GM12874 (cell line): Measurements from ENCODE around the gene CCL8.

ENCODE experiments used
- TF ChIP-seq, protein P1 (sequence below): IDR thresholded peaks from 2 replicates; pipeline ENCODE4 v1.5.1; 2011; ENCODE audit warnings: low read depth, mild to moderate bottlenecking, control low read depth, low read length, moderate library complexity; ENCODE audit not compliant: insufficient read depth

The CCL8 gene

DNA sequence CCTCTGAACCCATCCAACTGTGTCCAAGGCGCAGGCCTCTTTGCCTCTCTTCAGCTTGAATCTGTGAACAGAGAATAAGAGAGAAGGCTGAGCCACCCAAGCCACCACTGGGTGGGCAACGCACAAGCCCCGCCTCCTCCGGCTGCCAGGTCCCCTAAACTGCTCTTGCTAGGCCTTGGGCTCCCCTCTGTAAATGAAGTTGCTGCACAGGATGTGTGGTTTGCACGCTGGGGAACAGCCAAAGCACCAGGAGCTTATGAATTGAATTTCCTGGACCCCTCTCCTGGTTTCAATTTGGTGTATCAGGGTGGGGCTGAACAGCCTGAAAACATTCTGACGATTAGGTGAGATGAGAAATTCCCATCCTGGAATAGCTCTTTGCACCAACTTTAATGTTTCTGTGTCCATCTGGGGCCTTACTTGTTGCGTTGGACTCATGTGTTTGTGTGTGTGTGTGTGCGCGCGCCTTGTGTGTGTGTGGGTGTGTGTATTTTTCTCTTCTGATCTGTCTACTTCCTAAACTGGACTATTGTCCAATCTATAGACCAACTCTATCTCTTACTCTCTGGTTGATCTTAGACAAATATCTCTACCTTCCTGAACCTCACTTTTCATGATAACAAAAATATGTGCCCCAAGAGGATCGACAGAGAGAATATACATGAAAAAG is 41.5 kb downstream of the CCL8 start:
- TF ChIP-seq, protein P1, sequence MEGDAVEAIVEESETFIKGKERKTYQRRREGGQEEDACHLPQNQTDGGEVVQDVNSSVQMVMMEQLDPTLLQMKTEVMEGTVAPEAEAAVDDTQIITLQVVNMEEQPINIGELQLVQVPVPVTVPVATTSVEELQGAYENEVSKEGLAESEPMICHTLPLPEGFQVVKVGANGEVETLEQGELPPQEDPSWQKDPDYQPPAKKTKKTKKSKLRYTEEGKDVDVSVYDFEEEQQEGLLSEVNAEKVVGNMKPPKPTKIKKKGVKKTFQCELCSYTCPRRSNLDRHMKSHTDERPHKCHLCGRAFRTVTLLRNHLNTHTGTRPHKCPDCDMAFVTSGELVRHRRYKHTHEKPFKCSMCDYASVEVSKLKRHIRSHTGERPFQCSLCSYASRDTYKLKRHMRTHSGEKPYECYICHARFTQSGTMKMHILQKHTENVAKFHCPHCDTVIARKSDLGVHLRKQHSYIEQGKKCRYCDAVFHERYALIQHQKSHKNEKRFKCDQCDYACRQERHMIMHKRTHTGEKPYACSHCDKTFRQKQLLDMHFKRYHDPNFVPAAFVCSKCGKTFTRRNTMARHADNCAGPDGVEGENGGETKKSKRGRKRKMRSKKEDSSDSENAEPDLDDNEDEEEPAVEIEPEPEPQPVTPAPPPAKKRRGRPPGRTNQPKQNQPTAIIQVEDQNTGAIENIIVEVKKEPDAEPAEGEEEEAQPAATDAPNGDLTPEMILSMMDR = no peak

DNA sequence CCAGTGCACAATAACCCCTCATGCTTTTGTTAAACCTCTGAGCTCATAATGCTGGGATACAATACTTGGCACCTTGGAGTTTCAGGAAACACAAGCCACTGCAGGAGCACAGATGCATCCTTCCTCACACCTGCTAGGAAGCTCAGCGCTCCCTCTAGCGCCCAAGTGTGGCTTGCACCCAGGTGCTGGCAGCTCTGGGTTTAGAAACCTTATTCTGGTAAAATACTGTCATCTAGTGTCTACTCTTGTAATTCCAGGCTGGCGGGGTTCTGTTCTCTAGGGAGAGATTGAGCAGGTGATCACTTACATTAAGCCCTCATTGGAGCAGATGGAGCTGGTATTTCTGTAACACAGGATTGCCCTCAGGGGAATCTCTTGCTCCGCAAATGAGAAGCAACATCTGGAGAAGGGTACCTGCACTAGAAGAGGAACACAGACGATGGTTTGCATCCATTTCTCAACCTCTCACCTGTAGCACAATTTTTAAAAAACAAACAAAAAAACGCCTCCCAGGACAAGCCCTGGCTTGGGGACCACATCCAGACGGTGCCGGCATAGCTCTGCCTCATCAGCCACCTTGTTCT is 42.3 kb downstream of the CCL8 start:
- TF ChIP-seq, protein P1 = peak; percentile 97

DNA sequence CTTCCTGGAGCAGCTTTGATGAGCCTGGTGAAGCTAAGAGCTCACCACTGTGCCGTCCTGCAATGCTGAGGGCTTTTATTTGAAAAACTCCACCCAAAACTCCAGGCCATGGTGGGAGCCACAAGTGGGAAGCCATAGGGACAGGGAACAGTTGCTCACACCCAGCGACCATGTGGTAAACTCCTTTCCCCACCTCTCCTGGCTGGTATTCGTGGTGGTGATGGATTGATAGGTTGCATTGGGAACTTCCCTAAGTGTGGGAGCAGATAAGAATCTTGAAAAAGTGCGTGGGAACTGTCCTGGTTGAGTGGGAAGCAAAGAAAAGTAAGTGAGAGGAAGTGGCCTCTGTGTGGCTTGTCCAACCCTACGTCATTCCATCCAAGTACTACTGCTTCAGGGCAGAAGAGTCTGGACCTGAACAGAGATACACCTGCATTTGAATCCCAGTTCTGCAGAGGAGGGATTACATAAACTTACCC is 44.0 kb downstream of the CCL8 start, which contains the start of gene CCL1:
Gene CCL1 (minus strand): TSS at position 51 of the 479 bp plus-strand sequence. CDS start 72 bp downstream, outside the sequence.
- TF ChIP-seq, protein P1 = no peak

DNA sequence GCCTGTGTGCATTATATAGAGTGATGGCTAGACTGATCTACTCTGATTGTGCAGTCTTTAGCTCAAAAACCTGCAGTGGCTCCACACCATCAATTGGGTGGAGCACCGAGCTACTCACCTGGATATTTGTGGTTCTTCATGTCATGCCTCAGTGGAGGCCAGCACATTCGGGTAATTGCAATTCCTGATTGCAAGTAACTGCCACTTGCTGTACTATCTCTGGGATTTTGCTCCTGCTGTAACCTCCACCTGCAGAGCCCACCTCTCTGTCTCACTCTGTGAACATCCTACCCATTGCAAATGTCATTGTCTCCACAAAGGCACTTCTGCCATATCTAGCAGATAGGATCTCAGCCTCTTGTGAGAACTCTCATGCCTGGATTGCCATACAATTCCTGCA is 45.5 kb downstream of the CCL8 start:
- TF ChIP-seq, protein P1 = no peak

DNA sequence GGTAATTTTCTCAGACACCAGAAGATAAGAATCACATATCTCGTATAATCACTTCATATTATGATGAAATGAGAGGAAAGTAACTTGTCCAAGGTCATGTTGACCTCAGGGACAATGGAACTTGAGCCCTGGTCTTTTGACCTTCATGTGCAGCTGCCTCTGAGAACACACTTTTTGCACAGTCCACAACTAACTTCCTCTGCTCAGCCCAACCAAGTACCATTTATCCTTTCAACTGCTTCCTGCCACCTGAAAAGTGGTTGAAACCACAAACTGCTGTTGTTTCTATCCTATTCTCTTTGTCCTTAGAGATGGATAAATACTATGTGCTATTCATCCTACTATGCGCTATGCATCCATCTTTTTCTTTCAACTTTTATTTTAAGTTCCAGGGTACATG is 46.1 kb downstream of the CCL8 start:
- TF ChIP-seq, protein P1 = no peak

DNA sequence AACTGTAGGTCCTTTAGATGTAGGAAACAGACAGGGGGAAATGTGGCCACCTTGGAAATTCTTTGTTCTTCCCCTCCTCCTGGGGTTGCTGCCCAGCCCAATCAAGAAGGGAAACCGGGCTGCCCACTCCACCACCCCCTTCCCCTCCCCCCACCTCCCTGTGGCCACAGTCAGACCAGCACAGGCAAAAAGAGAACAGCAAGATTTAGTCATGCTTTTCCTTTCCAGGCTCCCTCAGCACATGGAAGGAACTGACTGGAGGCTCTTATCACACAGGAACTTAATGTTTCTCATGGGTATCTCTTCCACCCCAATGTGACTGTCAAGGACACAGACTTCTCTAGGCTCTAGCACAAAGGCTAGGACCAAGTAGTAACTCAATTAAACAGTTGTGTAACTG is 46.8 kb downstream of the CCL8 start:
- TF ChIP-seq, protein P1 = no peak

DNA sequence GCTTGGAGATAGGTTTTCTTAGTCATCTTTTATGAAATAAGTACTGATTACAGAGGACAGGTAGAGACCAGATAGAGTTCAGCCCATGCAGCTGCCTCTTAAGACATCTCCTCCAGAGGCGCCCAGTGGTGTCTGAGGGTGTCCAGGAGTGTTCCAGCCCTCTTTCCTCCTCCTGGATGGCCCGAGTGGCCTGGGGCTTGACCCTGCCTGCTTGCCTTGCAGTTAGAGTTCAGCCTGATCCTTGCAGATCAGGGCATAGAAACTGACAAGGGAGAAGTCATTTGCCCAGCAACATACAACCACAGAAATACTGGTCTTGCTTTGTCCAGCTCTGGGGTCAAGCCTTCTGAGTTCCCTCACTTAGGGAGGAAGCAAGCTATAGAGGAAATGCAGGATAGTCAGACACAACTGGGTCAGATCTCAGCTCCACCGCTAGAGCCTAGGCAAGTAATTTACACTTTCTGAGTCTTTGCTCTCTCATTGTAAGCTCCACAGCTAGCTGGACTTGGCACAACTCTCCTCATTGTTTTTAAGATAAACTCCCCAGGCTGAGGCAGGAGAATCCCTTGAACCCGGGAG is 47.4 kb downstream of the CCL8 start:
- TF ChIP-seq, protein P1 = no peak
